Coronary artery (tissue), 2 donors: Measurements from ENCODE around the gene ZNF91.
"Not testable (repeated sequence)": the region's sequence is repeated elsewhere in the genome, so short reads cannot be mapped to it uniquely, and the experiment has no call there.

Source experiments
- DNase-seq: peaks from one replicate; pipeline ENCODE4 v3.0.0-alpha.2; 2017; ENCODE audit warnings: low spot score
- H3K27ac ChIP-seq, 2 donors: fragments of 200-600 bp; sonication (generic); one replicate each; pipeline ENCODE4 v1.5.1; 2016 to 2019
- H3K4me3 ChIP-seq: fragments of 200-600 bp; sonication (generic); 2 replicates; pipeline ENCODE4 v1.5.1; 2016; ENCODE audit warnings: mild to moderate bottlenecking, moderate library complexity
- TF ChIP-seq, protein P1 (sequence below): fragments of 200-600 bp; sonication (generic); IDR thresholded peaks from one replicate; pipeline ENCODE4 v1.5.1; 2019; ENCODE audit warnings: antibody characterized with exemption

Gene ZNF91

GRCh38 chr19:23309926-23310325 is 85.3 kb downstream of the ZNF91 start:
- TF ChIP-seq, protein P1, sequence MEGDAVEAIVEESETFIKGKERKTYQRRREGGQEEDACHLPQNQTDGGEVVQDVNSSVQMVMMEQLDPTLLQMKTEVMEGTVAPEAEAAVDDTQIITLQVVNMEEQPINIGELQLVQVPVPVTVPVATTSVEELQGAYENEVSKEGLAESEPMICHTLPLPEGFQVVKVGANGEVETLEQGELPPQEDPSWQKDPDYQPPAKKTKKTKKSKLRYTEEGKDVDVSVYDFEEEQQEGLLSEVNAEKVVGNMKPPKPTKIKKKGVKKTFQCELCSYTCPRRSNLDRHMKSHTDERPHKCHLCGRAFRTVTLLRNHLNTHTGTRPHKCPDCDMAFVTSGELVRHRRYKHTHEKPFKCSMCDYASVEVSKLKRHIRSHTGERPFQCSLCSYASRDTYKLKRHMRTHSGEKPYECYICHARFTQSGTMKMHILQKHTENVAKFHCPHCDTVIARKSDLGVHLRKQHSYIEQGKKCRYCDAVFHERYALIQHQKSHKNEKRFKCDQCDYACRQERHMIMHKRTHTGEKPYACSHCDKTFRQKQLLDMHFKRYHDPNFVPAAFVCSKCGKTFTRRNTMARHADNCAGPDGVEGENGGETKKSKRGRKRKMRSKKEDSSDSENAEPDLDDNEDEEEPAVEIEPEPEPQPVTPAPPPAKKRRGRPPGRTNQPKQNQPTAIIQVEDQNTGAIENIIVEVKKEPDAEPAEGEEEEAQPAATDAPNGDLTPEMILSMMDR = no peak
- Histone ChIP-seq H3K27ac (no peak overlapping the region), H3K4me3 (no peak overlapping the region)
- DNase-seq = no peak

DNA sequence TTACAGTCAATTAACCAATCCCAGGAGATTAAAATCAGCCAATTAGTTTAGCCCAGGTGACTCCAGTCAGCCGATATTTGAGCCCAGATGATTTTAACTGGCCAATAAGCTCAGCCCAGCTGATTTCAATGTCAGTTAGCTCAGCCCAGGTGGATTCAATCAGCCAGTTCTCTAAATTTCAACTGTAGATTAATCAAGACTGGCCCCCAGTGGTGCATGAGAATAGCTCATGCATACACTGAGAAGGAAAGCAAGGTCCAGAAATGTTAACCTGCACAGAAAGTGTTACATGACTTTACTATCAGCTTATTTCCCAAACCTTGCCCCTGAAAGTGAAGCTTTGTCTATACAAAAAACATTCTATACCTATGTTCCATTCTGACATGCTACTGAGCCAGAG is 89.7 kb downstream of the ZNF91 start:
- H3K27ac ChIP-seq = no peak overlapping the region
- DNase-seq = no peak
- no peak overlapping the region for H3K4me3 ChIP-seq
- TF ChIP-seq, protein P1 = no peak

GRCh38 chr19:23304238-23304637 is 91.0 kb downstream of the ZNF91 start:
- no peak overlapping the region for H3K27ac ChIP-seq
- DNase-seq = no peak
- no peak overlapping the region for H3K4me3 ChIP-seq
- TF ChIP-seq, protein P1 = no peak

DNA sequence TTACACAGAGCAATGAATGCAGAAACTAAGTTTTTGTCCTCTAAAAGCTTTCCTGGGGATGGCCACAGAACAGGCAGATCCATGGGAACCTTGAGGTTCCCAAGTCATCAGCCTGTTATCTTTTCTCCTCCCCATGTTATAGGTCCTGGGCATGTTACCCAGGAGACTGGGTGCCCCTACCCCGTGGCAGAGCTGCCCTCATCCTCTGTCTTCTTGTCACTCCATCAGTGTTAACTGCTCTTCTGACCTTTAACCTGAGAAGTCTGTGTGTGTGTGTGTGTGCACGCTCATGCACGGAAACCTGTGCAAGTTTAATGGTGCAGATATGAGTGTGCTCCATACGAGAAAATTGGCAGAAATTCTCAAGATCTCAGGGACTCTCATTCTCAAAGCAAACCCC is 101.1 kb downstream of the ZNF91 start:
- no peak overlapping the region for H3K4me3 ChIP-seq
- no peak for DNase-seq

DNA sequence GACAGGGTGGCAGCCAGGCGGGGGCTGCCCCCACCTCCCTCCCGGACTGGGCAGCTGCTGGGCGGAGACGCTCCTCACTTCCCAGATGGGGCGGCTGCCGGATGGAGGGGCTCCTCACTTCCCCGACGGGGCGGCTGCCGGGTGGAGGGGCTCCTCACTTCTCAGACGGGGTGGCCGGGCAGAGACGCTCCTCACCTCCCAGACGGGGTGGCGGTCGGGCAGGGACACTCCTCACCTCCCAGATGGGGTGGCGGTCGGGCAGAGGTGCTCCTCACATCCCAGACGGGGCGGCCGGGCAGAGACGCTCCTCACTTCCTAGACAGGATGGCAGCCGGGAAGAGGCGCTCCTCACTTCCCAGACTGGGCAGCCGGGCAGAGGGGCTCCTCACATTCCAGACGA is 105.3 kb downstream of the ZNF91 start:
- DNase-seq = not testable (repeated sequence)

More for the DNA sequence above, 101.1 kb downstream of the ZNF91 start:
- TF ChIP-seq, protein P1 = no peak
- H3K27ac ChIP-seq = no peak overlapping the region

More for the DNA sequence above, 105.3 kb downstream of the ZNF91 start:
- not testable (repeated sequence) for H3K27ac ChIP-seq, H3K4me3 ChIP-seq
